Hepatocyte (in vitro differentiated cells): ENCODE results near the gene PRIMA1. TPM values are rescaled to one million over a fixed set of nuclear protein-coding genes. Genes with fewer than 3 reads are reported as not detected.

Source experiments
- DNase-seq: peaks from one replicate; pipeline ENCODE4 v3.0.0-alpha.2; 2016; ENCODE audit warnings: low spot score
- H2AFZ ChIP-seq: fragments of 200-600 bp; sonication (generic); 2 replicates; pipeline ENCODE4 v1.6.0; 2016; ENCODE audit warnings: antibody characterized with exemption, mild to moderate bottlenecking
- H3K27ac ChIP-seq: fragments of 200-600 bp; sonication (generic); 2 replicates; pipeline ENCODE4 v1.5.1; 2016; ENCODE audit warnings: mild to moderate bottlenecking
- H3K27me3 ChIP-seq: fragments of 200-600 bp; sonication (generic); 2 replicates; pipeline ENCODE4 v1.6.1; 2016
- H3K36me3 ChIP-seq: fragments of 200-600 bp; sonication (generic); replicated peaks from 2 replicates; pipeline ENCODE4 v1.5.1; 2016; ENCODE audit warnings: low read depth; ENCODE audit not compliant: insufficient read depth
- H3K4me1 ChIP-seq: fragments of 200-600 bp; sonication (generic); 2 replicates; pipeline ENCODE4 v1.5.1; 2016; ENCODE audit warnings: mild to moderate bottlenecking, moderate library complexity; ENCODE audit not compliant: insufficient read depth
- H3K4me2 ChIP-seq: fragments of 200-600 bp; sonication (generic); 2 replicates; pipeline ENCODE4 v1.6.0; 2016
- H3K4me3 ChIP-seq: fragments of 200-600 bp; sonication (generic); 2 replicates; pipeline ENCODE4 v1.5.1; 2016; ENCODE audit warnings: mild to moderate bottlenecking
- H3K79me2 ChIP-seq: fragments of 200-600 bp; sonication (generic); 2 replicates; pipeline ENCODE4 v1.6.0; 2017; ENCODE audit warnings: mild to moderate bottlenecking
- H3K9me2 ChIP-seq: fragments of 200-600 bp; sonication (generic); replicated peaks from 2 replicates; pipeline ENCODE4 v1.6.0; 2017; ENCODE audit warnings: mild to moderate bottlenecking; ENCODE audit not compliant: insufficient read depth
- H3K9me3 ChIP-seq: fragments of 200-600 bp; sonication (generic); 2 replicates; pipeline ENCODE4 v1.5.1; 2016; ENCODE audit warnings: low read depth, mild to moderate bottlenecking
- H4K20me1 ChIP-seq: fragments of 200-600 bp; sonication (generic); 2 replicates; pipeline ENCODE4 v1.6.0; 2016; ENCODE audit warnings: mild to moderate bottlenecking; ENCODE audit not compliant: insufficient read depth, poor library complexity, severe bottlenecking
- CTCF ChIP-seq: fragments of 200-600 bp; sonication (generic); IDR thresholded peaks from 2 replicates; pipeline ENCODE4 v1.5.1; 2016; ENCODE audit warnings: antibody characterized with exemption, mild to moderate bottlenecking; ENCODE audit not compliant: poor library complexity
- EZH2 ChIP-seq: fragments of 200-600 bp; sonication (generic); IDR thresholded peaks from 2 replicates; pipeline ENCODE4 v1.6.1; 2016; ENCODE audit warnings: antibody characterized with exemption, mild to moderate bottlenecking, borderline replicate concordance
- EZH2phosphoT487 ChIP-seq: fragments of 200-600 bp; sonication (generic); IDR thresholded peaks from one replicate; pipeline ENCODE4 v1.6.1; 2018; ENCODE audit warnings: antibody characterized with exemption, mild to moderate bottlenecking, low read depth, moderate library complexity; ENCODE audit not compliant: unreplicated experiment, severe bottlenecking
- WGBS: methylation state at CpG from one replicate; pipeline ENCODE4 v1.1.6; 2016; ENCODE audit warnings: low lambda C conversion rate; ENCODE audit errors: missing lambda C conversion rate; 5-methylcytosine and 5-hydroxymethylcytosine counted together
- polyA plus RNA-seq: library from polyadenylated mRNA; unstranded; fragments of >200 nt; fragmentation: Nextera tagmentation; extraction: Ambion mirVana; gene quantifications from 2 replicates; pipeline ENCODE4 v1.2.1, GENCODE V29; 2016
- total RNA-seq: library from RNA; depleted of rRNA; stranded (reverse); fragments of >200 nt; gene quantifications from 2 replicates; pipeline ENCODE4 v1.2.3, GENCODE V29; 2014

Gene PRIMA1
- total and polyA plus RNA-seq, 2 experiments from 2014 or later: 1.5 to 1.9 TPM

- no peaks in the 10 kb centered on the region for H3K79me2 ChIP-seq
- H3K9me2 ChIP-seq: no peaks in the 10 kb centered on the region
- peaks cover 41% of the 10 kb centered on the region for H3K27me3 ChIP-seq
- no peak for DNase-seq
- H3K36me3 ChIP-seq: no peaks in the 10 kb centered on the region
- peaks cover 15% of the 10 kb centered on the region for H3K4me1 ChIP-seq
- H3K27ac ChIP-seq: no peak overlapping the region
- no peak for TF ChIP-seq EZH2
- TF ChIP-seq CTCF: no peak
- TF ChIP-seq EZH2phosphoT487: no peak
- 41% methylated on average over 29 of the region's 29 CpGs for WGBS
- peak overlapping the region; percentile 55 for H3K4me3 ChIP-seq
- H4K20me1 ChIP-seq: no peaks in the 10 kb centered on the region
- peak overlapping the region; percentile 96 for H3K4me2 ChIP-seq
- H2AFZ ChIP-seq: peak overlapping the region; percentile 53
- no peaks in the 10 kb centered on the region for H3K9me3 ChIP-seq
Measured at GRCh38 chr14:93789228-93790130, 1.2 kb upstream of the PRIMA1 start.

- under 1% methylated on average over 51 of the region's 79 CpGs for WGBS
- Histone ChIP-seq H2AFZ (peak overlapping the region; percentile 53), H3K27ac (no peak overlapping the region), H3K79me2 (no peaks in the 10 kb centered on the region), H3K36me3 (no peaks in the 10 kb centered on the region), H3K27me3 (peaks cover 41% of the 10 kb centered on the region), H3K9me3 (no peaks in the 10 kb centered on the region), H3K9me2 (no peaks in the 10 kb centered on the region), H3K4me3 (peak overlapping the region; percentile 55), H4K20me1 (no peaks in the 10 kb centered on the region), H3K4me2 (peak overlapping the region; percentile 96), H3K4me1 (peaks cover 15% of the 10 kb centered on the region)
- peak; percentile 54 for DNase-seq
- peak; percentile 0 for TF ChIP-seq EZH2
- no peak for TF ChIP-seq EZH2phosphoT487
- TF ChIP-seq CTCF: peak; percentile 15
Measured at GRCh38 chr14:93788543-93789227, 400 bp upstream of the PRIMA1 start.

- Histone ChIP-seq H3K4me1 (peaks cover 15% of the 10 kb centered on the region), H3K9me2 (no peaks in the 10 kb centered on the region), H3K4me2 (peak overlapping the region; percentile 96), H3K36me3 (no peaks in the 10 kb centered on the region), H3K4me3 (no peak overlapping the region), H3K27me3 (peaks cover 41% of the 10 kb centered on the region), H2AFZ (no peak overlapping the region), H4K20me1 (no peaks in the 10 kb centered on the region), H3K27ac (no peak overlapping the region), H3K9me3 (no peaks in the 10 kb centered on the region), H3K79me2 (no peaks in the 10 kb centered on the region)
- DNase-seq: peak; percentile 27
- no peak for TF ChIP-seq EZH2
- no peak for TF ChIP-seq CTCF
- no peak for TF ChIP-seq EZH2phosphoT487
- WGBS: 9% methylated on average over 52 of the region's 52 CpGs
Measured at GRCh38 chr14:93787465-93788292, 606 bp downstream of the PRIMA1 start.
